ENCODE results near the gene MGRN1.

MGRN1 gene

GRCh38 chr16:4684058-4684715 lies 59.6 kb downstream of the MGRN1 start:
- TF ChIP-seq CSRNP3 (CRISPR knock-in tag; IDR thresholded peaks at IDR 0.05): no peak
- no peak for TF ChIP-seq ZNF8 (CRISPR knock-in tag; IDR thresholded peaks at IDR 0.05)
- TF ChIP-seq OSR1 (CRISPR knock-in tag; IDR thresholded peaks at IDR 0.05): no peak
- no peak for TF ChIP-seq SNAI2 (CRISPR knock-in tag; IDR thresholded peaks at IDR 0.05)
- TF ChIP-seq ZFP30 (CRISPR knock-in tag; IDR thresholded peaks at IDR 0.05): no peak
- ATAC-seq: no peak

GRCh38 chr16:4684763-4685162 lies 60.1 kb downstream of the MGRN1 start:
- ATAC-seq: no peak
- TF ChIP-seq ARNTL (CRISPR knock-in tag; IDR thresholded peaks at IDR 0.05; ENCODE audit: borderline replicate concordance, low read depth): no peak
- no peak for TF ChIP-seq PATZ1 (CRISPR knock-in tag; IDR thresholded peaks at IDR 0.05; ENCODE audit: borderline replicate concordance)
- TF ChIP-seq TCF4 (CRISPR knock-in tag; IDR thresholded peaks at IDR 0.05; ENCODE audit: borderline replicate concordance): no peak
- no peak for TF ChIP-seq ESRRG (CRISPR knock-in tag; IDR thresholded peaks at IDR 0.05)
- TF ChIP-seq RARB (CRISPR knock-in tag; IDR thresholded peaks at IDR 0.05): no peak
- no peak for TF ChIP-seq ZFP30 (CRISPR knock-in tag; IDR thresholded peaks at IDR 0.05)
- TF ChIP-seq ZNF8 (CRISPR knock-in tag; IDR thresholded peaks at IDR 0.05): no peak
- TF ChIP-seq GLIS3 (CRISPR knock-in tag; IDR thresholded peaks at IDR 0.05): no peak
- TF ChIP-seq TOX (CRISPR knock-in tag; IDR thresholded peaks at IDR 0.05; ENCODE audit: borderline replicate concordance): no peak
- TF ChIP-seq ISL1 (CRISPR knock-in tag; IDR thresholded peaks at IDR 0.05): no peak
- no peak for TF ChIP-seq BACH2 (CRISPR knock-in tag; IDR thresholded peaks at IDR 0.05; ENCODE audit: borderline replicate concordance)
- no peak for TF ChIP-seq CSDC2 (CRISPR knock-in tag; IDR thresholded peaks at IDR 0.05)
- TF ChIP-seq PPARA (CRISPR knock-in tag; IDR thresholded peaks at IDR 0.05; ENCODE audit: borderline replicate concordance): no peak

DNA sequence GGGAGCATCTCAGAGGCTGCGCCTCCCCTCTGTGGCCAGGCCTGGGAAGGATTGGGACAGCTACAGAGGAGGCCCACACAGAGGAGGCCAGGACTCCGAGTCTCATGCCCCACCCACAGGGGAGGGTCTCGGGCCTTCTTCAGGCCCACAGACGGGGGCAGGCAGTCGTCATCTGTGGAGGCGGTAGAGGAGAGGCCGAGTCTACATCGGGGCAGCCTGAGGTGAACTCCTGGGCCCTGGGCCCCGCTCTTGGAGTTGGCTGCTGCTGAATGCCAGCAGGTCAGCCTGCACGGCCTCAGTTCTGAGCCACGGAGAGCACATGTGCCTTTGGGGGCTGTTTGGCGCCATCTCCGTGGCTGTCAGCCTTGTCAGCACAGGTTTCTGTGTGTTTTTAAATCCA lies 60.7 kb downstream of the MGRN1 start:
- no peak for ATAC-seq
- TF ChIP-seq PATZ1 (CRISPR knock-in tag; IDR thresholded peaks at IDR 0.05; ENCODE audit: borderline replicate concordance): no peak
- TF ChIP-seq BACH2 (CRISPR knock-in tag; IDR thresholded peaks at IDR 0.05; ENCODE audit: borderline replicate concordance): no peak
- no peak for TF ChIP-seq ZNF565 (CRISPR knock-in tag; conservative IDR thresholded peaks at IDR 0.05; ENCODE audit: low read depth)
- no peak for TF ChIP-seq ZC3H10 (CRISPR knock-in tag; IDR thresholded peaks at IDR 0.05)
- no peak for TF ChIP-seq TCF4 (CRISPR knock-in tag; IDR thresholded peaks at IDR 0.05; ENCODE audit: borderline replicate concordance)
- TF ChIP-seq RARB (CRISPR knock-in tag; IDR thresholded peaks at IDR 0.05): no peak
- TF ChIP-seq ZNF8 (CRISPR knock-in tag; IDR thresholded peaks at IDR 0.05): no peak
- TF ChIP-seq SNAI2 (CRISPR knock-in tag; IDR thresholded peaks at IDR 0.05): no peak

DNA sequence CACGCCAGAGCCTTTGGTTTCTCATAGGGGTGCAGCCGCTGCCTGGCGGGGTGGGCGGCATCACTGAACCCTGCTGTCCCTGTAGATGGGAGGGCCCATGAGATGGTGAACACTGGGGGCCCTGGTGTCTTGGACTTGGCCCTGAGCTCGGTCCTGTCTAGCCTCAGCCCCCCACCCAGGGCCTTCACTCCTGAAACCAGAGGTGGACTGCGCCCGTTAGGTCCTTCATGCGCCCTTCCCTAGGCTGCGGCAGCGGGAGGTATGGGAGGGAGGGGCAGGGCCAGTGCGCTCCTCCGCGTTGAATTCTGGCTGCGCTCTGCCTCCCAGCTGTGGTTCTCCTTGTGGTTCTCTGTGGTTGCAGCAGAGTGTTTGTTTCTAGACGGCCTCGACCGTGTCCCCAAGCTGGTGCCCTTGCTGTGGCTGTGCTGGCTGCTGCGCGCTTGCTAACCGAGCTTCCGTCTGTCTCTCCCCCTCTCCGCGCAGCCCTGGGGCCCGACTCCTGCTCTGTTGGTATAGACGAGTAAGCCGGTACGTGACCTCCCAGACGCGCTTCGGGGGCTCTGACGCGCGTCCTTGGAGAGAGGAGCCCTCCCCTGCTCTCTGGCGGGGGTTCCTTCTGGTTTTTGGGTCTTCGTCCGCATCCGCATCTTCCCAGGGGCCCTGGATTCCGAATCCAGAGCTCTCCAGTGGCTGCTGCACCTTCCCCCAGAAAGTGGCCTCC lies 61.3 kb downstream of the MGRN1 start:
- no peak for ATAC-seq
- no peak for TF ChIP-seq GLIS3 (CRISPR knock-in tag; IDR thresholded peaks at IDR 0.05)
- no peak for TF ChIP-seq ZNF70 (CRISPR knock-in tag; IDR thresholded peaks at IDR 0.05)
- no peak for TF ChIP-seq PATZ1 (CRISPR knock-in tag; IDR thresholded peaks at IDR 0.05; ENCODE audit: borderline replicate concordance)
- TF ChIP-seq BACH2 (CRISPR knock-in tag; IDR thresholded peaks at IDR 0.05; ENCODE audit: borderline replicate concordance): no peak
- TF ChIP-seq, protein P1, sequence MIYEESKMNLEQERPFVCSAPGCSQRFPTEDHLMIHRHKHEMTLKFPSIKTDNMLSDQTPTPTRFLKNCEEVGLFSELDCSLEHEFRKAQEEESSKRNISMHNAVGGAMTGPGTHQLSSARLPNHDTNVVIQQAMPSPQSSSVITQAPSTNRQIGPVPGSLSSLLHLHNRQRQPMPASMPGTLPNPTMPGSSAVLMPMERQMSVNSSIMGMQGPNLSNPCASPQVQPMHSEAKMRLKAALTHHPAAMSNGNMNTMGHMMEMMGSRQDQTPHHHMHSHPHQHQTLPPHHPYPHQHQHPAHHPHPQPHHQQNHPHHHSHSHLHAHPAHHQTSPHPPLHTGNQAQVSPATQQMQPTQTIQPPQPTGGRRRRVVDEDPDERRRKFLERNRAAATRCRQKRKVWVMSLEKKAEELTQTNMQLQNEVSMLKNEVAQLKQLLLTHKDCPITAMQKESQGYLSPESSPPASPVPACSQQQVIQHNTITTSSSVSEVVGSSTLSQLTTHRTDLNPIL (CRISPR knock-in tag; IDR thresholded peaks at IDR 0.05; ENCODE audit: low read depth): no peak
- TF ChIP-seq ZNF8 (CRISPR knock-in tag; IDR thresholded peaks at IDR 0.05): no peak

All from SK-N-SH treated with all-trans-retinoic acid at 6 μM for 48 hours (cell line).